WI38 (cell line): Measurements from ENCODE around the gene ATP2C2.

Experiments
- H3K4me3 ChIP-seq: 2 replicates; pipeline ENCODE4 v1.5.1; 2011; ENCODE audit warnings: low read depth, mild to moderate bottlenecking, control low read depth, low read length
- CTCF ChIP-seq: IDR thresholded peaks from 2 replicates; pipeline ENCODE4 v1.5.1; 2012; ENCODE audit warnings: low read depth, mild to moderate bottlenecking, control low read depth, low read length

Gene ATP2C2

DNA sequence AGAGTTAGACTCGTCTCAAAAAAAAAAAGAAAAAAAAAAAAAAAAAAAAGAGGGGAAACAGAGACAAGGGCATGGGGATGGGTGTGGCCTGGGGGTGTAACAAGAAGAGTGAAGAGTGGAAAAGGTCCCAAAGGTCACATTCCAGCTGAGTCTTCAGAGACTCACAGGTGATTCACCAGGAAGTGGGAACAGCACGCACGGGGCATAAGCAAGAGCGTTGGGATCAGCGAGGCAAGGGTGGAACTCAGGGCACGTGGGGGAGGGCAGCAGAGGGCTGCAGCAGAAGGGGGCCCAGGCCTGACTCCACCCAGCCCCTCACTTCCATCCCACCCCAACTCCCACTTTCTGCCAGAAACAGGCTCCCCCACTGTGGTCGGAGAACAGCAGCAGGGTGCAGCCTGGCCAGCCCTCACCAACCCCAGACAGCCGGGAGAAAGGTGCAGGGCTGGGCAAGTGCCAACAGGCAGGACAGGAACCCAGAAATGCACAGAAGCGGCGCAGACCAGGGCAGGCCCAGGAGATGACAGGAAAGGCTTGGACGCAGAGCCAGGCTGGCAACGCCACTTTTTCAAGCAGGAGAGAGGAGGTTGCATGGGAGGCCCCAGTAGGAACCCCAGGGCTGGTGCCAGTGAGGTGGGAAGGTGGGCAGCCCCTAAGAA lies 132.9 kb downstream of the ATP2C2 start:
- no peak overlapping the region for H3K4me3 ChIP-seq
- no peak for TF ChIP-seq CTCF

DNA sequence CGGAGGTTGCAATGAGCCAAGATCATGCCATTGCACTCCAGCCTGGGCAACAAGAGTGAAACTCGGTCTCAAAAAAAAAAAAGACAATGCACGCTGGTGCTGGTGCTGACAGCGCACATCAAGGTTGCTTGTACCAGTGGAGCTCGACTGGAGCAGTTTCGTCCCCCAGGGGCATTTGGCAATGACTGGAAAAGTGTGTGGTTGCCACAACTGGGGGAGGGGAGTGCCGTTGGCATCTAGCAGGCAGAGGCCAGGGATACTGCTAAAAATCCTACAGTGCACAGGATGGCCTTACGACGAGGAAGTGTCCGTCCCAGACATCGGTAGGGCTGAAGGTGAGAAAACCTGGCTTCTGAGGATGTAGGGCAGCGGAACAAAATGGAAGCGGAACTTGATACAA lies 133.7 kb downstream of the ATP2C2 start:
- no peak overlapping the region for H3K4me3 ChIP-seq
- no peak for TF ChIP-seq CTCF

- TF ChIP-seq CTCF, result no peak
- no peak overlapping the region for H3K4me3 ChIP-seq
Measured at GRCh38 chr16:84502581-84502980, 134.2 kb downstream of the ATP2C2 start.

GRCh38 chr16:84503751-84504395 lies 135.5 kb downstream of the ATP2C2 start:
- peak overlapping the region; percentile 82 for H3K4me3 ChIP-seq
- TF ChIP-seq CTCF, result no peak

DNA sequence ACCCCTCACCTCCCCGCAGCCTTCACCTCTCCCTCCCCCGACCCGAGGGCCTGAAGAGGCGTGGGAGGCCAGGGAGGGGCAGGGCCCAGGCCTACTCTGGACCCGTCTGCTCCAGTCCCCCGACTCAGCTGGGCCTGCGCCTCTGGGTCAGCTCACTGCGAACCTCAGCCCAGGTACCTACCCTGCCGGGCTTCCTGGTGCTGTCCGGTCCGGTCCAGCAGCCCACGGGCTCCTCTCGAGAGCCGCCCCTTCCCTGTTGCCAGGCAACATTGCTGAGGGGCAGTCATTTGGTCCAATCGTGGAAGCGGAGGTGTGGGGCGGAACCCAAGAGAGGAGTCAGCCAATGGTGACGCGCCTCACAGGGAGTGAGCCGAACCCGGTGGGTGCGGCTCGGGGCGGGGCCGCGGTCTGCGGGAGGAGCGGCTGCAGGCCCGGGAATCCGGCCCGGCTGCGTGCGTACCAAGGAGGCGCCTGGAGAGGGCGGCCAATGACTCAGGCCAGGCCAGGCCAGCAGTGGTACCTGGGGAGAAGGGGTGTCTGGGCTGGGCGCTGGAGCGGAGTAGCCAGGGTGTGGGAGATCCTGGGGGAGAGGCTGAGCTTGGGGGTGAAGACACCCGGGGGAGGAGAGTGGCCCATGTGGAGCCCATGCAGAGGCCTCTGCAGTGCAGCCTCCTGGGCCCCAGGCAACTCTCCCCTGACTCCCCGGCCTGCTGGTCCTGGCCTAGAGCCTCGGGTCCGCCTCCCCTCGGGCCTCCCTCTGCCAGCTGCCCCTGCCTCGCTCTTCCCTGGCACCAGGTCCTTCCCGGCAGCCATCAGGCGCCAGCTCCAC lies 136.3 kb downstream of the ATP2C2 start, which contains the start of gene MEAK7:
Gene MEAK7 (minus strand): TSS at position 240 of the 829 bp plus-strand sequence. CDS start 6,573 bp downstream, outside the sequence.
- no peak for TF ChIP-seq CTCF

GRCh38 chr16:84505249-84506187 lies 137.2 kb downstream of the ATP2C2 start:
- TF ChIP-seq CTCF, result no peak
- H3K4me3 ChIP-seq, result peak overlapping the region; percentile 82

More for the DNA sequence above, 136.3 kb downstream of the ATP2C2 start, which contains the start of gene MEAK7:
- H3K4me3 ChIP-seq, result peak within 1 kb of the TSS; percentile 82
